ENCODE results near the gene ARVCF.

ARVCF gene

DNA sequence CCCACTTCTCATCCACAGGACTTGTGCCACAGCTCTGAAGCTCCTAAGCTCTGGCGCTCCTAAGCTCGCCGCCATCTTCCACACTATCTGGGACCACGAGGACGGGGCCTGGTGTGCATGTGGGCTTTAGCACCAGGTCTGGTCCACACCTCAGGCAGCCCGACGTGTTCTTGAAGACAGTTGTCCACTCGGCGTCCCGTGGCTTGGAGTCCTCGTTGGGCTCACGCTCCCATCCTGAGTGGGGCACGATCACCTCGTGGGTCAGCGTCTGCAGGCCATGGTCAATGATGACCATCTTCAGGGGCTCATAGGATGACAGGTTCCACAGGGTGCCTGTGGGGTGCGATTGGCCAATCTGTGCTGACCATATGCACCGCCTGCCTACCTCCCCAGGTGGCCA is 37.9 kb downstream of the ARVCF start:
- Histone ChIP-seq H3K23ac (ENCODE audit: low read length) (no peak overlapping the region), H3K4me2 (ENCODE audit: low read length) (no peak overlapping the region), H4K8ac (ENCODE audit: low read depth, low read length) (no peak overlapping the region), H3K36me3 (ENCODE audit: control insufficient read depth in 1 of 2, insufficient read depth in 2 of 2, low read length in 2 of 2) (peaks cover 4 to 10% of the 10 kb centered on the region in 2 experiments), H3K27me3 (ENCODE audit: insufficient read depth, low read length) (no peaks in the 10 kb centered on the region), H3K4me3 (ENCODE audit: low read depth, low read length) (no peak overlapping the region), H2AFZ (ENCODE audit: insufficient read depth, low read length, poor library complexity) (no peak overlapping the region), H3K9ac (ENCODE audit: low read length) (no peak overlapping the region), H3K79me1 (ENCODE audit: low read length) (no peaks in the 10 kb centered on the region), H3K14ac (ENCODE audit: low read length) (no peak overlapping the region), H2BK12ac (ENCODE audit: low read length) (no peak overlapping the region), H3K9me3 (ENCODE audit: insufficient read depth, low read depth, low read length) (peaks cover 2% of the 10 kb centered on the region), H3K4ac (ENCODE audit: low read depth, low read length) (no peak overlapping the region), H2BK120ac (ENCODE audit: insufficient read depth, low read length, poor library complexity) (no peak overlapping the region), H2BK5ac (ENCODE audit: low read depth, low read length, poor library complexity) (no peak overlapping the region), H4K12ac (ENCODE audit: low read depth, low read length) (no peak overlapping the region), H3K4me1 (ENCODE audit: control insufficient read depth in 1 of 2, insufficient read depth in 2 of 2, low read length in 2 of 2) (peaks cover 2 to 5% of the 10 kb centered on the region in 2 experiments), H3K18ac (ENCODE audit: low read length) (no peak overlapping the region), H4K91ac (ENCODE audit: low read depth, low read length) (no peak overlapping the region), H3K79me2 (ENCODE audit: control insufficient read depth, insufficient read depth, low read length, poor library complexity) (no peaks in the 10 kb centered on the region), H2AK5ac (ENCODE audit: low read length) (no peak overlapping the region), H3K27ac (ENCODE audit: low read depth, low read length) (no peak overlapping the region)
- no CpG with 5 or more reads among the region's 17 CpGs for WGBS (ENCODE audit: extremely low coverage, insufficient coverage, insufficient read length)
- DNase-seq, result no peak

DNA sequence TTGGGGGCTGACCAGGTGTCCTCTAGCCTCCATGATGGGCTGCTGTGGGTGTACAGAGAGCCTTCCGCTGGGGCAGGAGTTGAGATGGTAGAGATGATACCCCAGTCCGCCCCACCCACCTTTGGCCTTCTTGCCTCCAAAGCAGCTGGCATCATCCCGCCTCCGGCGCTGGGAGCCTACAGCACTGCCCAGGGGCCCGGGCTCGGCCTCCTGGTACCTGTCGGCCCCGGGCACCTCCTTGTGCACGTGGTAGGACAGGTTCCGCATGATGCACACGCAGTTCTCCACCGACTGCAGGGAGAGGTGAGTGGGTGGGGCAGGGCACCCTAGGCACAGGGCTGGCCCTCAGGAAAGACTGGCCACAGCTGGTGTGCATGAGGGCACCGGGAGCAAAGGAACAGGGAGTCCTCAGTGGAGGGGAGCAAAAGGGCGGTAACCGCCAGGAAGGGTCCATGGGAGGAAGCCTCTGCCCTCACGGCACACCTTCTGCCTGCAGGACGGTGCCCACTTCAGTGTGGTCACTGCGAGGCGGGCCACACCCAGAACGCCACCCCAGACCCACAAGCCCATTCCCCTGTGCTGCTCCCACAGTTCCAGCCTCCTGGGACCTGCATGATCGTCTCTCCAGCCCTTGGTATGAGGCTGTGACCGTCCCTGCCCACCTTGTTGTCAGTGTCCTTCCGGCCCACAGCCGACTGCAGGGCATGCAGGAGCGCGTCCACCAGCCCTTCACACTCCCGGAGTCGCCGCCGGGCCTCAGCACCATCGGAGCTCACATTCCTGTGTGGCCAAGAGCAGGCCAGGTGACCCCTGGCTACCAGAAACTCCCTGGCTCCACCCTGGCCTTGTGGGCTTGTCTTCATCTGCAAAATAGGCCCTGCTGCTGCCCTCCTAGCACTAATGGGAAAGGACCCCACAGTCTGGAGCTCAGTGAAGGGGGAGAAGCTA is 39.1 kb downstream of the ARVCF start:
- no CpG with 5 or more reads among the region's 32 CpGs for WGBS (ENCODE audit: extremely low coverage, insufficient coverage, insufficient read length)
- H4K12ac ChIP-seq (ENCODE audit: low read depth, low read length), result no peak overlapping the region
- H3K9ac ChIP-seq (ENCODE audit: low read length), result no peak overlapping the region
- no peak overlapping the region for H2AFZ ChIP-seq (ENCODE audit: insufficient read depth, low read length, poor library complexity)
- peak; percentile 59 to 71 for DNase-seq
- H3K4ac ChIP-seq (ENCODE audit: low read depth, low read length), result no peak overlapping the region
- peaks cover 2% of the 10 kb centered on the region for H3K9me3 ChIP-seq (ENCODE audit: insufficient read depth, low read depth, low read length)
- H3K79me1 ChIP-seq (ENCODE audit: low read length), result no peaks in the 10 kb centered on the region
- H2BK5ac ChIP-seq (ENCODE audit: low read depth, low read length, poor library complexity), result no peak overlapping the region
- no peak overlapping the region for H3K14ac ChIP-seq (ENCODE audit: low read length)
- no peaks in the 10 kb centered on the region for H3K79me2 ChIP-seq (ENCODE audit: control insufficient read depth, insufficient read depth, low read length, poor library complexity)
- H3K27ac ChIP-seq (ENCODE audit: low read depth, low read length), result no peak overlapping the region
- no peak overlapping the region for H3K18ac ChIP-seq (ENCODE audit: low read length)
- H3K4me3 ChIP-seq (ENCODE audit: low read depth, low read length), result no peak overlapping the region
- no peak overlapping the region for H4K91ac ChIP-seq (ENCODE audit: low read depth, low read length)
- no peak overlapping the region for H2BK120ac ChIP-seq (ENCODE audit: insufficient read depth, low read length, poor library complexity)
- H3K23ac ChIP-seq (ENCODE audit: low read length), result no peak overlapping the region
- peaks cover 2 to 5% of the 10 kb centered on the region in 2 experiments for H3K4me1 ChIP-seq (ENCODE audit: control insufficient read depth in 1 of 2, insufficient read depth in 2 of 2, low read length in 2 of 2)
- no peak overlapping the region for H2BK12ac ChIP-seq (ENCODE audit: low read length)
- peaks cover 4 to 10% of the 10 kb centered on the region in 2 experiments for H3K36me3 ChIP-seq (ENCODE audit: control insufficient read depth in 1 of 2, insufficient read depth in 2 of 2, low read length in 2 of 2)
- no peak overlapping the region for H3K4me2 ChIP-seq (ENCODE audit: low read length)
- no peak overlapping the region for H4K8ac ChIP-seq (ENCODE audit: low read depth, low read length)
- H2AK5ac ChIP-seq (ENCODE audit: low read length), result no peak overlapping the region
- no peaks in the 10 kb centered on the region for H3K27me3 ChIP-seq (ENCODE audit: insufficient read depth, low read length)

DNA sequence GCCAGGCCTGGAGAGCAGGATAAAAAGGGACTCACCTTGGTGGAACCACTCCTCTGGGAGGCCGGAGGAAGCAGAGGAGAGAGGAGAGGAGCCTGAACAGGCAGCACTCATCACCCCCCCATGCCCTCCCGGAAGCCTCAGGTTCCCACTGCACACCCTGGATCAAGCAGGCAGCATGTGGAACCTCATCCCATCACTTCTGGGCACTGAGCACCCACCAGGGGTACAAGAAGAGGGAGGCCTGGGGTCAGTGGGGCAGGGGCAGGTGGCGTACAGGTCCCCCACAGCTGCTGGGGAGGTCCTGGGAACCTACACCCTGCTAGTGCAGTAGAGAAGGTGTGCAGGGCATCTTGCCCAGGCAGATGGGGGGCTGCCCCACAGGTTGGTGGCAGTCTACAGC is 40.0 kb downstream of the ARVCF start:
- no CpG with 5 or more reads among the region's 3 CpGs for WGBS (ENCODE audit: extremely low coverage, insufficient coverage, insufficient read length)
- no peak overlapping the region for H3K18ac ChIP-seq (ENCODE audit: low read length)

DNA sequence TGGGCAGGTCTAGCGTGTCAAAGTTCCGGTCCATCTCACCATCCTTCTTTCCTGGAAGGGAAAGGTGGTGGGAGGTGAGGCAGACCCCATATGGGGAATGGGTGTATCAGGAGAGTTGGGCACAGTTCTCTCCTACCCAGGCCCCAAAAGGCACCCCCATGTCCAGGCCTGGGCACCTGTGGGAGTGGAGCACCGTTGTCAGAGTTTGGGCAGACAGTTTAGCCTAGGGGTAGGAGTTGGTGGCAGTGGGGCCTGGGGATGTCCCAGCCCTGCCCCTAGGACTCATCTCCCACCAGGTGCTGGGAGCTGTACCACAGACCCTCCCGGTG is 41.0 kb downstream of the ARVCF start:
- no peak overlapping the region for H3K18ac ChIP-seq (ENCODE audit: low read length)
- no peak overlapping the region for H3K4me3 ChIP-seq (ENCODE audit: low read depth, low read length)
- no peaks in the 10 kb centered on the region for H3K79me2 ChIP-seq (ENCODE audit: control insufficient read depth, insufficient read depth, low read length, poor library complexity)
- no peak overlapping the region for H2BK120ac ChIP-seq (ENCODE audit: insufficient read depth, low read length, poor library complexity)
- no peak for DNase-seq
- H3K27ac ChIP-seq (ENCODE audit: low read depth, low read length), result no peak overlapping the region
- H4K91ac ChIP-seq (ENCODE audit: low read depth, low read length), result no peak overlapping the region
- H3K9me3 ChIP-seq (ENCODE audit: insufficient read depth, low read depth, low read length), result peaks cover 2% of the 10 kb centered on the region
- no peaks in the 10 kb centered on the region for H3K79me1 ChIP-seq (ENCODE audit: low read length)
- peaks cover 0 to 18% of the 10 kb centered on the region in 2 experiments for H3K36me3 ChIP-seq (ENCODE audit: control insufficient read depth in 1 of 2, insufficient read depth in 2 of 2, low read length in 2 of 2)
- no peak overlapping the region for H4K12ac ChIP-seq (ENCODE audit: low read depth, low read length)
- H3K9ac ChIP-seq (ENCODE audit: low read length), result no peak overlapping the region
- no peak overlapping the region for H4K8ac ChIP-seq (ENCODE audit: low read depth, low read length)
- H2AK5ac ChIP-seq (ENCODE audit: low read length), result no peak overlapping the region
- no peak overlapping the region for H2AFZ ChIP-seq (ENCODE audit: insufficient read depth, low read length, poor library complexity)
- H3K4me1 ChIP-seq (ENCODE audit: control insufficient read depth in 1 of 2, insufficient read depth in 2 of 2, low read length in 2 of 2), result peaks cover 2 to 5% of the 10 kb centered on the region in 2 experiments
- no peaks in the 10 kb centered on the region for H3K27me3 ChIP-seq (ENCODE audit: insufficient read depth, low read length)
- H3K23ac ChIP-seq (ENCODE audit: low read length), result no peak overlapping the region
- no peak overlapping the region for H3K4me2 ChIP-seq (ENCODE audit: low read length)
- H3K14ac ChIP-seq (ENCODE audit: low read length), result no peak overlapping the region
- H3K4ac ChIP-seq (ENCODE audit: low read depth, low read length), result no peak overlapping the region
- H2BK5ac ChIP-seq (ENCODE audit: low read depth, low read length, poor library complexity), result no peak overlapping the region
- WGBS (ENCODE audit: extremely low coverage, insufficient coverage, insufficient read length), result no CpG with 5 or more reads among the region's 4 CpGs
- no peak overlapping the region for H2BK12ac ChIP-seq (ENCODE audit: low read length)

More for the DNA sequence above, 40.0 kb downstream of the ARVCF start:
- no peak overlapping the region for H3K14ac ChIP-seq (ENCODE audit: low read length)
- H2BK12ac ChIP-seq (ENCODE audit: low read length), result no peak overlapping the region
- no peak overlapping the region for H4K91ac ChIP-seq (ENCODE audit: low read depth, low read length)
- no peak overlapping the region for H2BK120ac ChIP-seq (ENCODE audit: insufficient read depth, low read length, poor library complexity)
- no peaks in the 10 kb centered on the region for H3K79me2 ChIP-seq (ENCODE audit: control insufficient read depth, insufficient read depth, low read length, poor library complexity)
- H2AFZ ChIP-seq (ENCODE audit: insufficient read depth, low read length, poor library complexity), result no peak overlapping the region
- H3K4me2 ChIP-seq (ENCODE audit: low read length), result no peak overlapping the region
- DNase-seq, result no peak
- no peaks in the 10 kb centered on the region for H3K27me3 ChIP-seq (ENCODE audit: insufficient read depth, low read length)
- peaks cover 4 to 10% of the 10 kb centered on the region in 2 experiments for H3K36me3 ChIP-seq (ENCODE audit: control insufficient read depth in 1 of 2, insufficient read depth in 2 of 2, low read length in 2 of 2)
- H3K4ac ChIP-seq (ENCODE audit: low read depth, low read length), result no peak overlapping the region
- H4K8ac ChIP-seq (ENCODE audit: low read depth, low read length), result no peak overlapping the region
- no peak overlapping the region for H3K27ac ChIP-seq (ENCODE audit: low read depth, low read length)
- H2BK5ac ChIP-seq (ENCODE audit: low read depth, low read length, poor library complexity), result no peak overlapping the region
- H3K4me3 ChIP-seq (ENCODE audit: low read depth, low read length), result no peak overlapping the region
- H2AK5ac ChIP-seq (ENCODE audit: low read length), result no peak overlapping the region
- no peaks in the 10 kb centered on the region for H3K79me1 ChIP-seq (ENCODE audit: low read length)
- H3K9me3 ChIP-seq (ENCODE audit: insufficient read depth, low read depth, low read length), result peaks cover 2% of the 10 kb centered on the region
- H3K4me1 ChIP-seq (ENCODE audit: control insufficient read depth in 1 of 2, insufficient read depth in 2 of 2, low read length in 2 of 2), result peaks cover 2 to 5% of the 10 kb centered on the region in 2 experiments
- no peak overlapping the region for H4K12ac ChIP-seq (ENCODE audit: low read depth, low read length)
- no peak overlapping the region for H3K23ac ChIP-seq (ENCODE audit: low read length)
- no peak overlapping the region for H3K9ac ChIP-seq (ENCODE audit: low read length)
